Activated T-helper 1 cell treated with Interleukin-2 at 50 U/mL for 16 hours (primary cell): ENCODE results near the gene SIRT2.
"Not testable (repeated sequence)": the region's sequence is repeated elsewhere in the genome, so short reads cannot be mapped to it uniquely, and the experiment has no call there.

Source experiments
- DNase-seq: peaks from one replicate; pipeline ENCODE4 v3.0.0-alpha.2; 2020; ENCODE audit warnings: low read depth

SIRT2 gene

GRCh38 chr19:38868551-38868950 is 30.9 kb downstream of the SIRT2 start:
- DNase-seq: no peak

GRCh38 chr19:38867171-38867780 is 32.1 kb downstream of the SIRT2 start:
- no peak for DNase-seq

- DNase-seq: no peak
These were observed 36.9 kb downstream of the SIRT2 start for GRCh38 chr19:38862321-38863059.

- DNase-seq: no peak
These were observed 38.0 kb downstream of the SIRT2 start for GRCh38 chr19:38861368-38861767.

DNA sequence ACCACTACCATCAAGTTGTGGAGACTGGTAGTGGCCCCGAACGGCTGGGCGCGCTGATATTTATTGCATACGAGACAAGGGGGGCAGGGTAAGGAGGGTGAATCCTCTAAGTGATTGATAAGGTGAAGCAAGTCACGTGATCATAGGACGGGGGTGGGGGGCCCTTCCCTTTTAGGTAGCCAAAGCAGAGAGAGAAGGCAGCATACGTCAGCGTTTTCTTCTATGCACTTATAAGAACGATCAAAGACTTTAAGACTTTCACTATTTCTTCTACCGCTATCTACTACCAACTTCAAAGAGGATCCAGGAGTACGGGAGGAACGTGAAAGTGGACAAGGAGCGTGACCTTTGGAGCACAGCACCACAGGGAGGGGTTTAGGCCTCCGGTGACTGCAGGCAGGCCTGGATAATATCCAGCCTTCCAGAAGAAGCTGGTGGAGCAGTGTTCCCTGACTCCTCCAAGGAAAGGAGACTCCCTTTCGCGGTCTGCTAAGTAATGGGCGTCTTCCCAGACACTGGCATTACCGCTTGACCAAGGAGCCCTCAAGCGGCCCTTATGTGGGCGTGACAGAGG is 39.7 kb downstream of the SIRT2 start:
- not testable (repeated sequence) for DNase-seq

- DNase-seq: no peak
These were observed 42.6 kb downstream of the SIRT2 start for GRCh38 chr19:38856813-38857212.

DNA sequence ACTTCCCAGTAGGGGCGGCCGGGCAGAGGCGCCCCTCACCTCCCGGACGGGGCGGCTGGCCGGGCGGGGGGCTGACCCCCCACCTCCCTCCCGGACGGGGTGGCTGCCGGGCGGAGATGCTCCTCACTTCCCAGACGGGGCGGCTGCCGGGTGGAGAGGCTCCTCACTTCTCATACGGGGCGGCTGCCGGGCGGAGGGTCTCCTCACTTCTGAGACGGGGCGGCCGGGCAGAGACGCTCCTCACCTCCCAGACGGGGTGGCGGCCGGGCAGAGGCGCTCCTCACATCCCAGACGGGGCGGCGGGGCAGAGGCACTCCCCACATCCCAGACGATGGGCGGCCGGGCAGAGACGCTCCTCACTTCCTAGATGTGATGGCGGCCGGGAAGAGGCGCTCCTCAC is 43.7 kb downstream of the SIRT2 start:
- DNase-seq: not testable (repeated sequence)

DNA sequence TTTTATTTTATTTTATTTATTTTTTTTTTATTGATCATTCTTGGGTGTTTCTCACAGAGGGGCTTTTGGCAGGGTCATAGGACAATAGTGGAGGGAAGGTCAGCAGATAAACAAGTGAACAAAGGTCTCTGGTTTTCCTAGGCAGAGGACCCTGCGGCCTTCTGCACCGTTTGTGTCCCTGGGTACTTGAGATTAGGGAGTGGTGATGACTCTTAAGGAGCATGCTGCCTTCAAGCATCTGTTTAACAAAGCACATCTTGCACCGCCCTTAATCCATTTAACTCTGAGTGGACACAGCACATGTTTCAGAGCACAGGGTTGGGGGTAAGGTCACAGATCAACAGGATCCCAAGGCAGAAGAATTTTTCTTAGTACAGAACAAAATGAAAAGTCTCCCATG is 44.5 kb downstream of the SIRT2 start:
- not testable (repeated sequence) for DNase-seq

DNA sequence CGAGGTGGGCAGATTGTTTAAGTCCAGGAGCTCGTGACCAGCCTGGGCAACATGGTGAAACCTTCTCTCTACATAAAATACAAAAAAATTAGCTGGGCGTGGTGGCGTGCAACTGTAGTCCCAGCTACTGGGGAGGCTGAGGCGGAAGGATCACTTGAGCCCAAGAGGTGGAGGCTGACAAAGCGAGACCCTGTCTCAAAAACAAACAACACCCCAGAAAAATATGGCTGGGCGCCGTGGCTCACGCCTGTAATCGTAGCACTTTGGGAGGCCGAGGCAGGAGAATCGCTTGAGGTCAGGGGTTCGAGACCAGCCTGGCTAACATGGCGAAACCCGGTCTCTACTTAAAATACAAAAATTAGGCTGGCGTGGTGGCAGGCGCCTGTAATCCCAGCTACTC is 46.2 kb downstream of the SIRT2 start:
- no peak for DNase-seq

DNA sequence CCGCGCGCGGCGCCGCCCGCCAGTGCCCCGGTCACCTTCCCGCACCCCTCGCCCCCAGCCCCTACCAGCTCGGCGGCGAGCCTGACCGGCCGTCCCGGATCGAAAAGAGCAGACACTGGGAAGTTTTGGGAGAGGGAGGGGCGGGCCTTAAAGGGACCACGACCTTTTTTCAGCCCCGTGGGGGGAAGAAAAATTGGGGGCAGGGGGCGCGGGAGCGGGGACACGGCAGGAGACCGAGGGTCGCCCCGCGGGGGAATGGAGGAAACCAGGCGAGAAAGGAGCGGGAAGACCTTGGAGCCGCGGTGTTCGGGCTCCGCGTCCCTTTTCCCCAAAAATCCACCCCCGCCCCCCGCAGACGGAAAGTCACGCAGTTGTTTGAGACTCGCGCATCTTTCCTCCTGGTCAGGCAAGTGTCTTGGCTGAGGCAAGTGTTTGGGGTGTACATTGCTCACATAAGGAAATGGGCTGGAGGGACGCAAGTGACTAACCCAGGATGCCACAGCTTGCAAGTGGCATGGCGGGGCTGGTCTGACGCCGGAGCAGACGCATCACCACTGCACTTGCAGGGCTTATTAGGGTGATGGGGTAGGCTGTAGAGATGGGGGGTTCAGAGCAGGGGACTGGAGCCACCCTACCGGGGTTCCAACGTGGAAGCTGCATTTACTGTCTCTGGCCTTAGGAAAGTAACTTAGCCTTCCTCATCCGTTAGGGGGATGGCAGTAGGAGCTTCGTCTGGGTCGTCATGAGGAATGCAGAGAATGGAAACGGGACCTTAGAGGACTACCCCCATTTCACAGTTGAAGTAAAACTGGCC is 47.0 kb downstream of the SIRT2 start:
- DNase-seq: peak; percentile 38

DNA sequence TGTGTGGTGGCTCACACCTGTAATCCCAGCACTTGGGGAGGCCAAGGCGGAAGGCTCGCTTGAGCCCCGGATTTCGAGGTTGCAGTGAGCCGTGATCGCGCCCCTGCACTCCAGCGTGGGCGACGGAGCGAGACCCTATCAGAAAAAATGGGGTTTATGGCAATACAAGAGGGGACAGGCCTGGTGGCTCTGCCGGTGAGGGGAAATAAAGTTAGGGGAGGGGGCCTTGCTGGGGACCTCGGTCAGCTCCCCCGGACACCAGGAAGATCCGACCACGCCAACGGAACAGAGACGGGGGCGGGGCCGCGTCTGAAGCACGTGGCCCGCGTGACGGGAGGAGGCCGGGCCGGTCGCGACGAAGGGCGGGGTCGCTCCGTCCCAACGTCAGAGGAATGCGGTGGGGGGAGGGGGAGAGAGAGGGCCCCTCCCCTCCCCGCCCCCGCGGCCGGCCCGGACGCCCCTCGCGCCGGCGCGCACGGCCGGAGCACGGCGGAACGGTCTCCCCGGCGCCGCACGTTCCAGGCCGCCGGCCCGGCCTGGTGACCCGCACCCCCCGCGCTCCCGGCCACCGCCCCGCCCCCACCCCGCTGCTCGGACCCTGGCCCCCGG is 47.7 kb downstream of the SIRT2 start:
- peak; percentile 81 for DNase-seq

GRCh38 chr19:38850976-38851621 is 48.3 kb downstream of the SIRT2 start:
- DNase-seq: peak; percentile 16

DNA sequence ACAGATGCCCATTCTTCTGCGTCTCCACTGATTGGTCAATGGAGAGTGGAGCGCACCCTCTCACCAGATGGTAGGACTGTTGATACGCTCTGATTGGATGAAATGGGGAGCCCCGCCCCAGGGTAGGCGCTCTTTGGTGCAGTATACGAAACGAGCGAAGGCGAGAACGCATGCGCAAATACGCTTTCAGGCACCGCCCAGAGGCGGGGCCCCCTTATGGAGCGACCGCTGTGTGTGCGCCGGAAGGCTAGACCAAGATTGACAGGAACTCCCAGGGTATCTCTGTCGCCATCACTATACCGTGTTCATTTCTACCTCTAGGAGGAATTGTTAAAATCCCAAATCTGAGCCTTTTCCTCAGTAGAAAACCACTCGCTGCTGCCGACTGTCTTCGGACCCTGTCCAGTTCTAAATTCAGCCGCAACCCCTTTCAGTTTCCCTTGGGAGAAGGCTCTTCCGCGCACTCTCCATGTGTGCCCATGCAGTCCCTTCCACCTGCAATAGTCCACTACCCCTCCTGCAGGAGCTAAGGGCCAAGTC is 48.9 kb downstream of the SIRT2 start:
- peak; percentile 98 for DNase-seq

- peak; percentile 99 for DNase-seq
These were observed 49.5 kb downstream of the SIRT2 start, which contains the start of gene HNRNPL for GRCh38 chr19:38849860-38850435. Gene HNRNPL, minus strand, starts transcription at chr19:38849986. Its CDS starts 20 bp downstream, at chr19:38849966.

GRCh38 chr19:38849147-38849859 is 50.1 kb downstream of the SIRT2 start:
- peak; percentile 95 for DNase-seq

- DNase-seq: no peak
These were observed 50.9 kb downstream of the SIRT2 start for GRCh38 chr19:38848299-38849146.

GRCh38 chr19:38846097-38846496 is 53.3 kb downstream of the SIRT2 start:
- no peak for DNase-seq

- no peak for DNase-seq
These were observed 53.9 kb downstream of the SIRT2 start for GRCh38 chr19:38845374-38846024.
